Testis (tissue), 2 donors: ENCODE measurements around the gene COL4A4.

Source experiments
- CTCF ChIP-seq, 3 experiments: fragments of 450-650 bp in 2 of 3; fragments of 200-600 bp in 1 of 3; sonication (generic) in 1 of 3; IDR thresholded peaks; one replicate each; pipeline ENCODE4 v1.5.1; 2016 to 2019; ENCODE audit warnings: antibody characterized with exemption in 3 of 3, mild to moderate bottlenecking in 2 of 3, moderate library complexity in 1 of 3
- POLR2A ChIP-seq: fragments of 450-650 bp; IDR thresholded peaks from one replicate; pipeline ENCODE4 v1.6.1; 2017; ENCODE audit warnings: antibody characterized with exemption, mild to moderate bottlenecking, moderate library complexity

- TF ChIP-seq CTCF (IDR thresholded peaks at IDR 0.05) (no peak), POLR2A (no peak)
Measured at GRCh38 chr2:227029426-227030105, 134.4 kb downstream of the COL4A4 start.
